Subcutaneous abdominal adipose tissue (tissue), 5 donors: ENCODE results near the gene SMIM3.
"Not testable (repeated sequence)": the region's sequence is repeated elsewhere in the genome, so short reads cannot be mapped to it uniquely, and the experiment has no call there.

ENCODE experiments used
- H3K27ac ChIP-seq: one replicate; pipeline ENCODE4 v1.7.0; 2013; ENCODE audit warnings: low read depth, mild to moderate bottlenecking, inconsistent platforms, low read length, moderate library complexity
- H3K27me3 ChIP-seq, 5 donors: one replicate each; pipeline ENCODE4 v1.7.0; 2013; ENCODE audit warnings: low read length in 5 of 5, inconsistent platforms in 1 of 5; ENCODE audit not compliant: control insufficient read depth in 5 of 5, insufficient read depth in 4 of 5
- H3K36me3 ChIP-seq, 5 donors: one replicate each; pipeline ENCODE4 v1.7.0; 2013; ENCODE audit warnings: low read length in 5 of 5; ENCODE audit not compliant: control insufficient read depth in 5 of 5, insufficient read depth in 5 of 5
- H3K4me1 ChIP-seq, 5 donors: one replicate each; pipeline ENCODE4 v1.7.0; 2013; ENCODE audit warnings: low read length in 5 of 5, mild to moderate bottlenecking in 3 of 5, moderate library complexity in 1 of 5; ENCODE audit not compliant: control insufficient read depth in 5 of 5, insufficient read depth in 5 of 5
- H3K4me3 ChIP-seq, 5 donors: one replicate each; pipeline ENCODE4 v1.7.0; 2013; ENCODE audit warnings: low read length in 5 of 5, low read depth in 1 of 5
- H3K9ac ChIP-seq, 5 donors: one replicate each; pipeline ENCODE4 v1.7.0; 2013; ENCODE audit warnings: low read length in 5 of 5, mild to moderate bottlenecking in 4 of 5, moderate library complexity in 3 of 5
- H3K9me3 ChIP-seq, 5 donors: one replicate each; pipeline ENCODE4 v1.7.0; 2013; ENCODE audit warnings: low read length in 5 of 5; ENCODE audit not compliant: control insufficient read depth in 5 of 5
- donor health status: healthy.
- donor health status: healthy.
- donor health status: healthy.
- donor health status: healthy.
- donor health status: healthy.

Gene SMIM3

DNA sequence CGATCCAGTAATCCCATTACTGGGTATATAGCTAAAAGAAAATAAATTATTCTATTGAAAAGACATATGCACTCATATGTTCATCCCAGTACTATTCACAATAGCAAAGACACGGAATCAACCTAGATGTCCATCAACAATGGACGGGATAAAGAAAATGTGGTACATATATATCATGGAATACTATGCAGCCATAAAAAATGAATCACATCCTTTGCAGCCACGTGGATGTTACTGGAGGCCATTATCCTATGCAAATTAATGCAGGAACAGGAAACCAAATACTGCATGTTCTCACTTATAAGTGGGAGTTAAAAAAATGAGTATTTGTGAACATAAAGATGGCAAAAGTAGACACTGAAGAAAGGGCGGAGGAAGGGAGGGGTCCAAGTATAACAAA lies 51.2 kb downstream of the SMIM3 start:
- H3K27me3 ChIP-seq, result no peaks in the 10 kb centered on the region

DNA sequence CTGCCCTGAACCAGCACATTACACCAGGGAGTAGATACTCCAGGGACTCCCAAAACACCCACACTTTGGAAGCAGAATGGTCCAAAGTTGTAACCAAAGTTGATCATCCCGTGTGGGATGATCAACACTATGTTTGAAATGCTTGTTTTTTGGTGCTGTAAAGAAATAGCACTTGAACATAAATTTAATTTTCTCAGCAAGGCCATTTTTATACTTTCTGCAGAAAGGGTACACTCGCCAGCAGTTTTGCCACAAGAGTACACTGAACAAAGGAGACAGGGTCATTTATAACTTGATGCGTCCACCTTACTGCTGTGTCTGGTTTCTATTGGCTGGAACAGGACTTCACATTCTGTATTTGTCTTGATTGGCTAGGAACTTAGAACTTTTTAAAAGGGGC lies 53.3 kb downstream of the SMIM3 start:
- H3K27ac ChIP-seq, H3K27me3 ChIP-seq, H3K36me3 ChIP-seq, H3K9ac ChIP-seq, H3K4me1 ChIP-seq: not testable (repeated sequence)
- Histone ChIP-seq H3K9me3 (peaks cover 3 to 20% (median 10%) of the 10 kb centered on the region in 5 donors), H3K4me3 (peak overlapping the region in 1 of 5 donors; percentile 15)

More for the DNA sequence above, 51.2 kb downstream of the SMIM3 start:
- no peaks in the 10 kb centered on the region for H3K36me3 ChIP-seq
- peaks cover 0 to 2% (median 0%) of the 10 kb centered on the region in 5 donors for H3K4me1 ChIP-seq
- H3K27ac ChIP-seq, result no peak overlapping the region
- H3K4me3 ChIP-seq, result no peak overlapping the region
- H3K9me3 ChIP-seq, result peaks cover 3 to 20% (median 10%) of the 10 kb centered on the region in 5 donors
- no peak overlapping the region for H3K9ac ChIP-seq

DNA sequence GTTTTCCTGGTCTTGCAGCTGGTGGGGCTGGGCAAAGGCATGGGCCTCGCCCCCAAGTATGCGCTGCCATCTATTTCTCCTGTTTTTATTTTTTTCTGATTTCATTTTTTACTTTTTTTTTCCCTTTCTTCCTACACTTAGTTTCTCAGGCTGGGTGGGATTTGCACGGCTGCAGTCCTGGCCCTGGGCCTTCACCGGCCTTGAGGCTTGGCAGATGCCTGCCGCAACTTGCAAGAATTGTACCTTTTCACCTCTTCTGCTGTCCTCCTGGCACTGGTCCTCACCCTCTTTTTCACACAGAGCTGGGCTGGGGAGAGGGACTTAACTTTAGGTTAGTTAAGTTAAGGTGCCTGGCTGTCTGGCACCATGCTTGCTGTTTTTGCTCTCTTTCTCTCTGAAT lies 57.5 kb downstream of the SMIM3 start:
- H3K4me3 ChIP-seq, result no peak overlapping the region
- no peaks in the 10 kb centered on the region for H3K4me1 ChIP-seq
- no peaks in the 10 kb centered on the region for H3K36me3 ChIP-seq
- H3K9ac ChIP-seq, result no peak overlapping the region
- H3K9me3 ChIP-seq, result peaks cover 0 to 11% (median 6%) of the 10 kb centered on the region in 5 donors
- H3K27me3 ChIP-seq, result no peaks in the 10 kb centered on the region
- H3K27ac ChIP-seq, result no peak overlapping the region

DNA sequence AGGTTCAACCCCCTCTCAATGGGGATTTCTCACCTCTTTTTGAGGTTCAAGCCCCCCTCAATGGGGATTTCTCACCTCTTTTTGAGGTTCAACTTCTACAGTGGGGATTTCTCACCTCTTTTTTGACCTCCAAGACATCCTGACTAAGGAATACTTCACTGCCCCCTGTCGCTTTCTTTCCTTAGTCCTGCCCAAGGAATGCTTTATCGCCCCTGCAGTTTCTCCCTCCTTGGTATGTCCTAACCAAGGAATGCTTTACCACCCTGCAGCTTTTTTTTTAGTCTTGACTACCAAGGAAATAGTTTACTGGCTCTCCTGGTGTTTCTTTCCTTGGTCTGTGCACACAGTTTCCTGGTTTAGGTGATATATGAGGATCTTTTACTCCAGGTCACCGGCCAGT lies 58.1 kb downstream of the SMIM3 start:
- Histone ChIP-seq H3K9ac (no peak overlapping the region), H3K4me1 (no peaks in the 10 kb centered on the region), H3K27ac (no peak overlapping the region), H3K9me3 (peaks cover 0 to 5% (median under 1%) of the 10 kb centered on the region in 5 donors), H3K27me3 (no peaks in the 10 kb centered on the region), H3K36me3 (no peaks in the 10 kb centered on the region), H3K4me3 (no peak overlapping the region)

DNA sequence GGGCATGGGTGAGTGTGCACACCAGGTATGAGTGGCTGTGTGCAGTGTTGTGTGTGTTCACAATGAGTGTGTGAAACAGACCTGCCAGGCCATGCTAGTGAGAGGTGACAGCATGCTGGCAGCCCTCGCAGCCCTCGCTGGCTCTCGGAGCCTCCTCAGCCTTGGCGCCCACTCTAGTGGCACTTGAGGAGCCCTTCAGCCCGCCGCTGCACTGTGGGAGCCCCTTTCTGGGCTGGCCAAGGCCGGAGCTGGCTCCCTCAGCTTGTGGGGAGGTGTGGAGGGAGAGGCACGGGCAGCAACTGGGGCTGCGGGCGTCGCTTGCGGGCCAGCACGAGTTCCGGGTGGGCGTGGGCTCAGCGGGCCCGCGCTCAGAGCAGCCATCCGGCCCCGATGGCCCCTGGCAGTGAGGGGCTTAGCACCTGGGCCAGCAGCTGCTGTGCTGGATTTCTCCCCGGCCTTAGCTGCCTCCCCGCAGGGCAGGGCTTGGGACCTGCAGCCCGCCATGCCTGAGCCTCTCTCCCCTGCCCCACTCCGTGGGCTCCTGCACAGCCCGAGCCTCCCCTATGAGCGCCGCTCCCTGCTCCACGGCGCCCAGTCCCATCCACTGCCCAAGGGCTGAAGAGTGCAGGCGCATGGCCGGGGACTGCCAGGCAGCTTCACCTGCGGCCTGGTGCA lies 66.8 kb downstream of the SMIM3 start:
- H3K27me3 ChIP-seq, H3K36me3 ChIP-seq, H3K9me3 ChIP-seq, H3K9ac ChIP-seq, H3K4me3 ChIP-seq, H3K4me1 ChIP-seq, H3K27ac ChIP-seq: not testable (repeated sequence)

DNA sequence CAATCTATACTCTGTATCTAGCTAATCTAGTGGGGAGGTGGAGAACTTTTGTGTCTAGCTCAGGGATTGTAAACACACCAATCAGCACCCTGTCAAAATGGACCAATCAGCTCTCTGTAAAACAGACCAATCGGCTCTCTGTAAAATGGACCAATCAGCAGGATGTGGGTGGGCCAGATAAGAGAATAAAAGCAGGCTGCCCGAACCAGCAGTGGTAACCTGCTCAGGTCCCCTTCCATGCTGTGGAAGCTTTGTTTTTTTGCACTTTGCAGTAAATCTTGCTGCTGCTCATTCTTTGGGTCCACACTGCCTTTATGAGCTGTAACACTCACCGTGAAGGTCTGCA lies 67.7 kb downstream of the SMIM3 start, which contains the start of gene IRGM:
TSS of gene IRGM (plus strand) at position 214 of the 346 bp plus-strand sequence. CDS start 1,603 bp downstream, outside the sequence.
- not testable (repeated sequence) for H3K27ac ChIP-seq, H3K27me3 ChIP-seq, H3K9me3 ChIP-seq, H3K4me1 ChIP-seq, H3K9ac ChIP-seq, H3K36me3 ChIP-seq
- H3K4me3 ChIP-seq, result peak within 1 kb of the TSS in 1 of 5 donors; percentile 5
